Measurements from ENCODE around the gene PPT2.
"Not testable (repeated sequence)": the region's sequence is repeated elsewhere in the genome, so short reads cannot be mapped to it uniquely, and the experiment has no call there.

Gene PPT2

DNA sequence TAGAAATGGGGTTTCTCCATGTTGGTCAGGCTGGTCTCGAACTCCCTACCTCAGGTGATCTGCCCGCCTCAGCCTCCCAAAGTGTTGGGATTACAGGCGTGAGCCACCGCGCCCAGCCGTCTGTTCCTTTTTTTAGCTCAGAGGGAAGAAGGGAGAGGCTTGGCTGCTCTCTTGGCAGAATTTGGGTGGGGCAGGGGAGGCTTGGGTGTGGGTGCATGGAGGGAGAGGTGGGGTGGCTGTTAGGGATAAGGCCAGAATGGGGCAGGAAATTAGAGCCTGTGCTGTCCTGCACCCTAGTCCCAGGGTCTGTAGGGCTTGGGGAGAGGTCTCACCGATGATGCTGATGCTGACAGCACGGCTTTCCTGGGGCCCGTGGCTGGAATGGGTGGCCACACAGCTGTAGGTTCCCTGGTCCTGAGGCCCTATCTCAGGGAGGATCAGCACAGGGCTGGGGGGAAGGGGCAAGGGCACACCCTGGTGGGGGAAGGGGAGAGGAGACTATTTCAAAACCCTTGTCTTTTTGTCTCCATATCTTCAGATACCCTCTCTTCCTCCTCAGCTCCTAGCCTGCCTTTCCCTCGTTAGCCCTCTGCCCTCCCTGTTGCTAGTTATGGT lies 28.1 kb downstream of the PPT2 start:
- Mint-ChIP-seq H3K9me3 (no peaks in the 10 kb centered on the region), H3K27ac (no peak overlapping the region), H3K4me3 (no peak overlapping the region), H3K4me1 (peaks cover 39% of the 10 kb centered on the region), H3K27me3 (no peaks in the 10 kb centered on the region), H3K36me3 (peaks cover 25% of the 10 kb centered on the region)
- ATAC-seq (ENCODE audit: low read depth): no peak
- no peak for DNase-seq (ENCODE audit: low spot score in 2 of 2)

DNA sequence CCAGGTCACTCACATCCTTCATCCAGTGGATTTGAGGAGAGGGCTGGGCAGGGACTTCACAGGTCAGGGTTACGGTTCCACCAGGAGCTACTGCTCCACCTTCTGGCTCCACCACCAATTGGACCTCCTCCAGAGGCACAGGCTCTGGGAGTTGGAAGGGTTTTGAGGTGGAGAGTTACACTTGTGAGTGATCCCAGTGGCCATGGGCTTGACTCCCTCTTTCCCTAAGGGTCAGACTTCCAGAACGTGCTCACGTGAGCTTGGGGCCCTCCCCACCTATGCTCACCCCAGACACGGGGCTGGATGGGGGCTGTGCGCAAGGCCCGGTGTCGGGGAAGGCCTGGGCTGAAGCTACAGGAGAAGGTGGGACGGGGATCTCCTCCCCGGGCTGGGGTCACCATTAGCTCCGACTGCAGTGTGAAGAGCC lies 28.6 kb downstream of the PPT2 start:
- DNase-seq (ENCODE audit: low spot score in 2 of 2) (no peak), ATAC-seq (ENCODE audit: low read depth) (no peak)
- Mint-ChIP-seq H3K9me3 (no peaks in the 10 kb centered on the region), H3K4me1 (peaks cover 40% of the 10 kb centered on the region), H3K27me3 (no peaks in the 10 kb centered on the region), H3K27ac (no peak overlapping the region), H3K4me3 (no peak overlapping the region), H3K36me3 (peaks cover 29% of the 10 kb centered on the region)

DNA sequence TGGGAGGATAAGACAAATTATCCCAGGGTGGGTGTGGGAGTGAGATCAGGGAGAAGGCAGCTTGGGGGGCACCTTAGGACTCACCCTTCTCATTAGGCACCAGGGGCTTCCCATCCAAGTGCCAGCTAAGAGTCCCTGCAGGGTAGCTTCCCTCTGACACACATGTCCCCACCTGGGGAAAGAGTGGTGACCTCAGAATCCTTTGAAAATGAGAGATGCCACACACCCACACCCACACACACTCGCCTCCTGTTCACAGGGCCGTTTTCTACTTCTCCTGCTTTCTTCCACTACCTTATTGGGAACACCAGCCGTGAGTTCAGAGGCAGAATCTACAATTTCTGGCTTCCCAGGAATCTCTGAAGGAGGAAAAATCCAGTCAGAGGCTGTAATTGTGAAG lies 29.1 kb downstream of the PPT2 start:
- Mint-ChIP-seq H3K36me3 (peaks cover 31% of the 10 kb centered on the region), H3K27me3 (no peaks in the 10 kb centered on the region), H3K4me3 (no peak overlapping the region), H3K9me3 (no peaks in the 10 kb centered on the region), H3K4me1 (peaks cover 40% of the 10 kb centered on the region), H3K27ac (peak overlapping the region; percentile 31)
- no peak for DNase-seq (ENCODE audit: low spot score in 2 of 2)
- no peak for ATAC-seq (ENCODE audit: low read depth)

- Mint-ChIP-seq H3K27me3 (no peaks in the 10 kb centered on the region), H3K4me3 (no peak overlapping the region), H3K9me3 (no peaks in the 10 kb centered on the region), H3K4me1 (peaks cover 39% of the 10 kb centered on the region), H3K27ac (peak overlapping the region; percentile 31), H3K36me3 (peaks cover 32% of the 10 kb centered on the region)
- DNase-seq (ENCODE audit: low spot score in 2 of 2) (no peak), ATAC-seq (ENCODE audit: low read depth) (no peak)
Measured at GRCh38 chr6:32183483-32184083, 29.6 kb downstream of the PPT2 start.

DNA sequence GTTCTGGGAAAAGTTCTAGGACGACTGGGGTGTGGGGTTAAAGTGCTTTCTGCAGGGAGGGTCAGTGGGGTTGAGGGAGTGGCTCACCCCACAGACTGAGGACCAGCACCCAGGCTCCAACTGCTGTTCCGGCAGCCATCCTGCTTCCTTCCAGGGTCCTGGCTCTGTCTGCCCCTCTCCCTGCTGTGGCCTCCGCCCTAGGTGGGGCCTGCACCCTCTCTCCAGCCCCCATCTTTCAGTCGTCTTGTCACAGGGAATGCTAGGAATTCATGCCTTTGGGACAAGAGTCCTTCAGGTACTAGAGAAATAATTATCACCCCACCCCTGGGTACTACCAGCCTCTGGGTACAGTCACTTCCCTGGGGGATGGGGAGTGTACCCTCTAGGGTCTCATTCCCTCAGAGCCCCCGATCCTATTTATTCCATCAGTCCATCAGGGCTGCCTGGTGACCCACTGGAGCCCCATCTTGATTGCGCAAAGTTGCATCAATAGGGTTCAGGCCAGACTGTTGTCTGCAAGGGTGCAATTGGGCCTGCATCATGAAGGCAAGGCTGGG lies 30.2 kb downstream of the PPT2 start, which contains the start of gene AGER:
TSS of gene AGER (minus strand) at position 170 of the 557 bp plus-strand sequence. CDS start at position 139, 31 bp downstream.
- ATAC-seq (ENCODE audit: low read depth): no peak
- Mint-ChIP-seq H3K36me3 (peaks cover 32% of the 10 kb centered on the region), H3K27ac (peak within 1 kb of the TSS; percentile 31), H3K4me3 (no peak within 1 kb of the TSS), H3K4me1 (peaks cover 39% of the 10 kb centered on the region), H3K27me3 (no peaks in the 10 kb centered on the region), H3K9me3 (no peaks in the 10 kb centered on the region)
- DNase-seq (ENCODE audit: low spot score in 2 of 2): no peak

- peak; percentile 53 for ATAC-seq (ENCODE audit: low read depth)
- H3K4me1 Mint-ChIP-seq: peaks cover 35% of the 10 kb centered on the region
- not testable (repeated sequence) for H3K27me3 Mint-ChIP-seq; H3K9me3 Mint-ChIP-seq; DNase-seq (ENCODE audit: low spot score in 2 of 2)
- H3K27ac Mint-ChIP-seq: peak overlapping the region; percentile 99
- H3K4me3 Mint-ChIP-seq: peak overlapping the region; percentile 55
- H3K36me3 Mint-ChIP-seq: peaks cover 30% of the 10 kb centered on the region
Measured at GRCh38 chr6:32185681-32186131, 31.8 kb downstream of the PPT2 start.

DNA sequence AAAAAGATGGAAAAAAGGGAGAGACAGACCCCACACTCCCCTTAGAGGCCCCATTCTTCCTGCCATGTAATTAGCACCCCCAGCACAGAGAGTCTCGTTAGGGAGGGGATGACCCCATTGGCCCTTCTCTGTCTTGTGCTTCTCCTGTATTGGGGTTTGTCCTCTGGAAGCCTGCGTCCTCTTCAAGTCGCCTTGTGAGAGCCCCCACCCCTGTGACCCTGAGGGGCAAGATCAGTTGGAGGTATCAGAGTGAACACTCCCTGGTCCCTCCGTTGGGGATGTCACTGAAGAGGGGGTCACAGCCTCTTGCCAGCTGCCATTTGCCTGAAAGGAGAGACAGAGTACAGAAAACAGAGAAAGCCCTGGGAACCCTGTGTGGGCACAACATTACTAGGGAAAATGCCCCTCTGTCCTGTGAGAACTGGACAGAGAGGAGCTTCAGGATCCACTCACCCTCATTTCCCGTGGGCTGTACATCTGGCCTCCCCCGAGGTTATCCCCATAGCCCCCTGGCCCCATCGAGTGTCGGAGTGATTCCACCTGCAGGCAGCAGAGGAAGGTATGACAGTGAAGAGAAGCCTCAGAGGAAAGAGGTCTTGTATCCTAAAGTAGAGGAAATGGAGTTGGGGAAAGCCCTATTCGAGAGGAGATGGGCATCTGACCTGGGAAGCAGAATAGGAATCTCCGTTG lies 32.4 kb downstream of the PPT2 start:
- peaks cover 37% of the 10 kb centered on the region for H3K4me1 Mint-ChIP-seq
- H3K4me3 Mint-ChIP-seq: peak overlapping the region; percentile 55
- not testable (repeated sequence) for H3K27me3 Mint-ChIP-seq; H3K9me3 Mint-ChIP-seq; ATAC-seq (ENCODE audit: low read depth); DNase-seq (ENCODE audit: low spot score in 2 of 2)
- H3K36me3 Mint-ChIP-seq: peaks cover 32% of the 10 kb centered on the region
- peak overlapping the region; percentile 99 for H3K27ac Mint-ChIP-seq

DNA sequence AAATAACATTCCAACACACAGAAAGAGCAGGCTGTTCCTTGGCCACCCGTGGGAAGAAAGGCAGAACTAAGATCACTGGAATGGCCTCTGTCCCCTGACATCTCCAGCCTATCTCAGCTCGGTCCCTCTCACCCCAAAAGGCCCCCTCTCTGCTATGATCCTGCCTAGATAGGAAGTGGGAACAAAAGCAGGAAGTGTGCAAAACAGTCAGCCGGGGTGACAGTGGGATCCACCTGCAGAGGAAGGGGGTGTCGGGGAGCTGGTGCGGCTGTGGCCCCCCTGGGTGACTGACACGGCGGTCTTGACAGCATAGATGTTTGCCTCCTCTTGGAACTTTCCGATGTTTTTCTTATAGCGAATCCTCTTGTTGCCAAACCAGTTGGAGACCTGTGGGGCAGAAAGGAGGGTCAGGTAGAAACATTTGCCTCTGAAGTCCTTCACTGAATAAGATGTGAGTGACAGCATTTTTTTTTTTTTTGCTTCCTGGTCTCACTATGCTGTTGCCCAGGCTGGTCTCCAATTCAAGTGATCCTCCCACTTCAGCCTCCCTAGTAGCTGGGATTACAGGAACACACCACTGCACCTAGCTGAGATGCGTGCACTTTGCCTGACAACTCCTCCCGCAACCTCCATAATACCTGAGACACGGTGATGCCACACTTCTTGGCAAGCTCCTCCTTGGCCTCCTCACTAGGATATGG lies 33.2 kb downstream of the PPT2 start:
- DNase-seq (ENCODE audit: low spot score in 2 of 2) (no peak), ATAC-seq (ENCODE audit: low read depth) (no peak)
- no peaks in the 10 kb centered on the region for H3K27me3 Mint-ChIP-seq
- H3K4me1 Mint-ChIP-seq: peaks cover 38% of the 10 kb centered on the region
- peak overlapping the region; percentile 52 for H3K4me3 Mint-ChIP-seq
- H3K27ac Mint-ChIP-seq: peak overlapping the region; percentile 99
- no peaks in the 10 kb centered on the region for H3K9me3 Mint-ChIP-seq
- peaks cover 39% of the 10 kb centered on the region for H3K36me3 Mint-ChIP-seq

GRCh38 chr6:32187725-32188380 lies 33.9 kb downstream of the PPT2 start:
- not testable (repeated sequence) for H3K27me3 Mint-ChIP-seq; DNase-seq (ENCODE audit: low spot score in 2 of 2); ATAC-seq (ENCODE audit: low read depth); H3K9me3 Mint-ChIP-seq
- peak overlapping the region; percentile 51 for H3K4me3 Mint-ChIP-seq
- H3K4me1 Mint-ChIP-seq: peaks cover 39% of the 10 kb centered on the region
- H3K27ac Mint-ChIP-seq: peak overlapping the region; percentile 99
- peaks cover 41% of the 10 kb centered on the region for H3K36me3 Mint-ChIP-seq

DNA sequence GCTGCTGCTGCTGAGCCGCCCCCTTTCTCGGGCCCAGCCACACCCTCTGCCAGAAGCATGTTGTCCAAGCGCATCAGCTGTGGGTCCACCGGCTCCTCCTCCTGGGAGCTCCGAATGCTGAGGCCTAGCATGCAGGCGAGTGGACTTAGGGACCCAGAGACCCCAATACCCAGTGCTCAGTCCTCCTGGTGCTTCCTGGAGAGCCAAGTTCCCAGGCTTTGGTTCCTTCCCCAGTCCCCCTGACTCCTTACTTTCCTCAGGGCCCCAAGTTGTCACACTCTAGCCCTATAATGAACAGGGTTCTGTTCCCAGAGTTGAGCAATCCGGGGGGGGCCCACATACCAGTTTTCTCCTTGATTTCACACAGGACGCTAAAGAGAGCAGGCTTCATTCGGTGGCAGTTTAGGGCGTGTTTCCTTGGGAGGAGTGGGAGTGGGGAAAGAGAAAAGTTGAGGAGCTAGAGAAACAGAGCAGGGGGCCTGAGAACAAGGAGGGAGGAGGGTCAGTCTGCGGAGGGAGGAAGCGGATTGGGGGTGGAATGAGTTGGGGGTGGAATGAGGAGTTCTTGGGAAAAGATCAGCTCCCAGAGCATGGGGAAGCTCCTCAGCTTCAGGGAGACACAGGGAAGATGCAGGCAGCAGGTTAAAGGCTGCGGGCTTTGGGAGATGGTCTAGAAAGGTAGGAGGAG lies 34.6 kb downstream of the PPT2 start:
- ATAC-seq (ENCODE audit: low read depth): no peak
- Mint-ChIP-seq H3K27me3 (no peaks in the 10 kb centered on the region), H3K4me1 (peaks cover 40% of the 10 kb centered on the region), H3K36me3 (peaks cover 41% of the 10 kb centered on the region), H3K9me3 (no peaks in the 10 kb centered on the region), H3K4me3 (peak overlapping the region; percentile 88), H3K27ac (peak overlapping the region; percentile 95)
- DNase-seq (ENCODE audit: low spot score in 2 of 2): no peak

GRCh38 chr6:32189069-32189741 lies 35.3 kb downstream of the PPT2 start:
- ATAC-seq (ENCODE audit: low read depth): no peak
- Mint-ChIP-seq H3K27ac (peak overlapping the region; percentile 95), H3K9me3 (no peaks in the 10 kb centered on the region), H3K36me3 (peaks cover 41% of the 10 kb centered on the region), H3K27me3 (no peaks in the 10 kb centered on the region), H3K4me3 (peak overlapping the region; percentile 88), H3K4me1 (peaks cover 44% of the 10 kb centered on the region)
- DNase-seq (ENCODE audit: low spot score in 2 of 2): no peak

- no peak for ATAC-seq (ENCODE audit: low read depth)
- peaks cover 41% of the 10 kb centered on the region for H3K36me3 Mint-ChIP-seq
- peak overlapping the region; percentile 95 for H3K27ac Mint-ChIP-seq
- no peaks in the 10 kb centered on the region for H3K27me3 Mint-ChIP-seq
- no peak for DNase-seq (ENCODE audit: low spot score in 2 of 2)
- H3K4me1 Mint-ChIP-seq: peaks cover 46% of the 10 kb centered on the region
- no peaks in the 10 kb centered on the region for H3K9me3 Mint-ChIP-seq
- H3K4me3 Mint-ChIP-seq: peak overlapping the region; percentile 88
Measured at GRCh38 chr6:32189742-32190053, 35.8 kb downstream of the PPT2 start.

Measured in memory B cell (primary cell).